Thyroid gland (tissue), 4 donors: ENCODE measurements around the gene CNBD2. TPM values are rescaled to one million over a fixed set of nuclear protein-coding genes. Genes with fewer than 3 reads are reported as not detected.
"Not testable (repeated sequence)": the region's sequence is repeated elsewhere in the genome, so short reads cannot be mapped to it uniquely, and the experiment has no call there.

Experiments used
- DNase-seq, 2 donors: peaks; one replicate each; pipeline ENCODE4 v3.0.0-alpha.2; 2019
- H3K27ac ChIP-seq, 3 donors: fragments of 200-600 bp; sonication (generic); 1 replicate in 2 of 3; 2 replicates in 1 of 3; pipeline ENCODE4 v1.5.1; 2016 to 2019; ENCODE audit warnings: mild to moderate bottlenecking in 1 of 3, moderate library complexity in 1 of 3
- H3K27me3 ChIP-seq: fragments of 200-600 bp; sonication (generic); one replicate; pipeline ENCODE4 v1.5.1; 2019
- H3K36me3 ChIP-seq, 2 donors: fragments of 200-600 bp; sonication (generic); one replicate each; pipeline ENCODE4 v1.5.1; 2016 to 2019
- H3K4me1 ChIP-seq, 2 donors: fragments of 200-600 bp; sonication (generic); one replicate each; pipeline ENCODE4 v1.5.1; 2017 to 2019
- H3K4me3 ChIP-seq, 3 donors: fragments of 200-600 bp; sonication (generic); replicated peaks in 1 of 3; 1 replicate in 2 of 3; 2 replicates in 1 of 3; pipeline ENCODE4 v1.5.1; 2016; ENCODE audit warnings: mild to moderate bottlenecking in 1 of 3
- H3K9me3 ChIP-seq: fragments of 200-600 bp; sonication (generic); one replicate; pipeline ENCODE4 v1.5.1; 2017
- CTCF ChIP-seq, 6 experiments: fragments of 200-600 bp in 3 of 6; fragments of 450-650 bp in 3 of 6; sonication (generic) in 3 of 6; IDR thresholded peaks; one replicate each; pipeline ENCODE4 v1.5.1; 2016 to 2019; ENCODE audit warnings: antibody characterized with exemption in 6 of 6, mild to moderate bottlenecking in 2 of 6, inconsistent platforms in 1 of 6, moderate library complexity in 1 of 6
- POLR2A ChIP-seq, 2 donors: fragments of 450-650 bp; IDR thresholded peaks; one replicate each; pipeline ENCODE4 v1.6.1; 2017; ENCODE audit warnings: antibody characterized with exemption in 2 of 2, mild to moderate bottlenecking in 2 of 2, moderate library complexity in 1 of 2
- WGBS, 2 donors: methylation state at CpG; one replicate each; pipeline ENCODE4 v1.1.5; 2017; 5-methylcytosine and 5-hydroxymethylcytosine counted together
- intact Hi-C: fragments of 100-400 bp; cut with DNase I; formaldehyde crosslinking; loops from one replicate; pipeline ENCODE4 v1.15.1; 2023
- total RNA-seq, 4 donors: library from RNA; depleted of rRNA; stranded (reverse); fragments of >200 nt; gene quantifications; one replicate each; pipeline ENCODE4 v1.2.3, GENCODE V29; 2016

Gene CNBD2
- total RNA-seq, 4 donors from 2014 or later = 3.0 to 4.5 (median 3.8) TPM

- WGBS, 2 donors = 89 to 93% methylated on average over 6 to 7 of the region's 7 CpGs
- Histone ChIP-seq H3K27ac (peak overlapping the region; percentile 49 to 70 (median 66)), H3K9me3 (no peaks in the 10 kb centered on the region), H3K4me1 (peaks cover 6 to 20% of the 10 kb centered on the region in 2 donors), H3K36me3 (no peaks in the 10 kb centered on the region), H3K27me3 (no peaks in the 10 kb centered on the region), H3K4me3 (no peak overlapping the region)
- TF ChIP-seq CTCF (IDR thresholded peaks at IDR 0.05) (no peak), POLR2A (IDR thresholded peaks at IDR 0.05) (no peak)
- intact Hi-C loops = no loop called here
- DNase-seq = peak; percentile 5 to 10
These were observed 50.0 kb downstream of the CNBD2 start for GRCh38 chr20:36018208-36018988.

GRCh38 chr20:36026131-36026530, 57.7 kb downstream of the CNBD2 start:
- H3K27ac ChIP-seq, intact Hi-C loops, DNase-seq, H3K36me3 ChIP-seq, H3K4me1 ChIP-seq, H3K9me3 ChIP-seq, H3K4me3 ChIP-seq, H3K27me3 ChIP-seq: not testable (repeated sequence)
- 86 to 95% methylated on average over 7 of the region's 7 CpGs for WGBS, 2 donors

GRCh38 chr20:36028106-36028808, 59.9 kb downstream of the CNBD2 start:
- no peak for DNase-seq
- no peaks in the 10 kb centered on the region for H3K36me3 ChIP-seq
- no peak overlapping the region for H3K4me3 ChIP-seq
- TF ChIP-seq CTCF (IDR thresholded peaks at IDR 0.05) (no peak), POLR2A (IDR thresholded peaks at IDR 0.05) (no peak)
- H3K9me3 ChIP-seq = no peaks in the 10 kb centered on the region
- no peaks in the 10 kb centered on the region for H3K27me3 ChIP-seq
- 79 to 83% methylated on average over 10 to 13 of the region's 13 CpGs for whole genome bisulfite sequencing, 2 donors
- H3K27ac ChIP-seq = no peak overlapping the region
- no peaks in the 10 kb centered on the region for H3K4me1 ChIP-seq
- intact Hi-C loops = no loop called here

GRCh38 chr20:36030149-36030548, 61.8 kb downstream of the CNBD2 start:
- DNase-seq = no peak
- TF ChIP-seq POLR2A (IDR thresholded peaks at IDR 0.05) (no peak), CTCF (IDR thresholded peaks at IDR 0.05) (no peak)
- H3K36me3 ChIP-seq = no peaks in the 10 kb centered on the region
- H3K27ac ChIP-seq = no peak overlapping the region
- H3K9me3 ChIP-seq = no peaks in the 10 kb centered on the region
- no peaks in the 10 kb centered on the region for H3K4me1 ChIP-seq
- H3K27me3 ChIP-seq = no peaks in the 10 kb centered on the region
- no peak overlapping the region for H3K4me3 ChIP-seq
- WGBS, 2 donors = 63 to 71% methylated on average over 8 of the region's 8 CpGs
- intact Hi-C loops = no loop called here

GRCh38 chr20:36031806-36032205, 63.4 kb downstream of the CNBD2 start:
- TF ChIP-seq POLR2A (IDR thresholded peaks at IDR 0.05) (no peak), CTCF (IDR thresholded peaks at IDR 0.05) (no peak)
- no peaks in the 10 kb centered on the region for H3K36me3 ChIP-seq
- DNase-seq = no peak
- H3K4me1 ChIP-seq = no peaks in the 10 kb centered on the region
- intact Hi-C loops = no loop called here
- no peak overlapping the region for H3K27ac ChIP-seq
- no peaks in the 10 kb centered on the region for H3K27me3 ChIP-seq
- H3K4me3 ChIP-seq = no peak overlapping the region
- H3K9me3 ChIP-seq = no peaks in the 10 kb centered on the region
- WGBS, 2 donors = 89 to 95% methylated on average over 3 of the region's 3 CpGs
